Measurements from ENCODE around the gene HMGN1.

Gene HMGN1

DNA sequence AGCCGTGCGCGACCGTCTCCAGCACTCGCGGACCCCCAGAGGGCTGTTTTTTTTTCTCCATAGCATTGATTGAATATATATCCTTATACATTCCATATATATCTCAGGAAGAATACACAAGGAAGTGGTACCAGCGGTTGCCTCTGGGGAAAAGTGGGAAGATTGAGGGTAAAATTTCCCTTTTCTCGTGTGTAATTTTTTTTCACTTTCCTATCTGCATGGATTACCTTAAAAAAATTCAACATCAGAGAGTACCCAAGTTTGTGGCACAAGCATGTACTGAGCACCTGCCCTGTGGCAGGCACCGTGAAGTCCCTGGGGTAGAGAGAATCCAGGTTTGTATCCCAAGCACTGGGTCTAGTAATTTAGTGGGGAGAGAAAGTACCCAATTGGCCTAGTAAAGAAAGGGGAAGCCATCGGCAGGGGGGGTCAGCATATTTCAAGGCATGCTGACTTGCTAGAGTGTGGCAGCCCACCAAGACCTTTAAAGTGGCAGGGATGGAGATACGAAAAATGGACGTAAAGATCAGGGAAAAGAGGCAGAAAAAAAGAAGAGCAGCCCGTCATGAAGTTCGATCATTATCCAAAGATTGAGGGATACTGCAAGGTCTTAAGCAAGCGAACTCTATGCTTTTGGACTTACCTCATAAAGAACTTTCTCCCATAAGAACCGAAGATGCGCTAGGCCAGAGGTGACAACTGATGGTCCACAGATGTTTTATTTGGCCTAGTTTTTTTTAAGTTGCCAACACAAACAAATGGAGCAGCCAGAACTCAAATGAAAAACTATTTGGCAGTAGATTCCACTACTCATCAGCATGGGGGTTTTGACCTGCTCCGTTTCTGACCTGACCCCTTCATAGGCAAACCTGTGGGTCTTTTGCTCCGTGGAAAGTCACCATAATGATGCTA lies 1.5 kb upstream of the HMGN1 start:
- peak overlapping the region; percentile 55 for H3K4me3 ChIP-seq (ENCODE audit: low read depth, low read length)

DNA sequence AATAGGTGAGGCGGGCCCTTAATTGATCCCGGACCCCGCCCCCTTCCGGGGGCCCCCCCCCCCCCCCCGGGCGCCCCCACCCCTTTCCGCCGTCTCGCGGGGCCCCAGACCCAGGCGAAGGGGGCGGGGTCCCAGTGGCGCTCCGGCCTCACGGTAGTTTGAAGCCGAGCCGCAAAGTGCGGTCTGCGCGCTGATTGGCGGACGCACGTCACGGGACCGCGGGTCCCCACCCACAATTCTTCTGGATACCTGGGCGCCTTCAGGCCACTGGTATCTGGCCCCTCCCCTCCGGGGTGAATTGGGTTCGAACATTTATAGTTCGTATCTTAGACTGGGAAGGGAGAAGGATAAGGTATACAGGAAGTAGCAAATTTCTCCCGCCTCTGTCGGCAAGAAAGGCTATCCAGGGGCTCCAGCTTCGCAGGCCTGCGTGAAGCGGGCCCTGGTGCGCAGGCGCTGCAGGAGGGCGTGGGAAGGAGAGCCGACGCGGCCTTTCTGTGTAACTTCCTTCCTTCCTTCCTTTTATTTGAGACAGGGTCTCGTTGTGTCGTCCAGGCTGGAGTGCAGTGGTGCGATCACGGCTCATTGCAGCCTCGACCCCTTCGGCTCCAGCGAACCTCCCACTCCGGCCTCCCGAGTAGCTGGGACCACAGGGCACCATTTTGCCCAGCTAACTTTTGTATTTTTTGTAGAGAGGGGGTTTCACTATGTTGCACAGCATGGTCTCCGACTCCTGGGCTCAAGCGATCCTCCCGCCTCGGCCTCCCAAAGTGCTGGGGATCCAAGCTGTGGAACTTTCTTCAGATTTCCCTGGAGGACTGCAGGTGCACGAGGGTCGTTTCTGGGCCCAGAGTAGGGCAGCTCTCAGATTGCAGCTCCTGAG lies 564 bp upstream of the HMGN1 start:
- peak overlapping the region; percentile 55 for H3K4me3 ChIP-seq (ENCODE audit: low read depth, low read length)
- TF ChIP-seq, protein P1, sequence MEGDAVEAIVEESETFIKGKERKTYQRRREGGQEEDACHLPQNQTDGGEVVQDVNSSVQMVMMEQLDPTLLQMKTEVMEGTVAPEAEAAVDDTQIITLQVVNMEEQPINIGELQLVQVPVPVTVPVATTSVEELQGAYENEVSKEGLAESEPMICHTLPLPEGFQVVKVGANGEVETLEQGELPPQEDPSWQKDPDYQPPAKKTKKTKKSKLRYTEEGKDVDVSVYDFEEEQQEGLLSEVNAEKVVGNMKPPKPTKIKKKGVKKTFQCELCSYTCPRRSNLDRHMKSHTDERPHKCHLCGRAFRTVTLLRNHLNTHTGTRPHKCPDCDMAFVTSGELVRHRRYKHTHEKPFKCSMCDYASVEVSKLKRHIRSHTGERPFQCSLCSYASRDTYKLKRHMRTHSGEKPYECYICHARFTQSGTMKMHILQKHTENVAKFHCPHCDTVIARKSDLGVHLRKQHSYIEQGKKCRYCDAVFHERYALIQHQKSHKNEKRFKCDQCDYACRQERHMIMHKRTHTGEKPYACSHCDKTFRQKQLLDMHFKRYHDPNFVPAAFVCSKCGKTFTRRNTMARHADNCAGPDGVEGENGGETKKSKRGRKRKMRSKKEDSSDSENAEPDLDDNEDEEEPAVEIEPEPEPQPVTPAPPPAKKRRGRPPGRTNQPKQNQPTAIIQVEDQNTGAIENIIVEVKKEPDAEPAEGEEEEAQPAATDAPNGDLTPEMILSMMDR (IDR thresholded peaks at IDR 0.05; ENCODE audit: low read depth, low read length) = no peak

More for the DNA sequence above, 1.5 kb upstream of the HMGN1 start:
- TF ChIP-seq, protein P1 (IDR thresholded peaks at IDR 0.05; ENCODE audit: low read depth, low read length) = no peak

DNA sequence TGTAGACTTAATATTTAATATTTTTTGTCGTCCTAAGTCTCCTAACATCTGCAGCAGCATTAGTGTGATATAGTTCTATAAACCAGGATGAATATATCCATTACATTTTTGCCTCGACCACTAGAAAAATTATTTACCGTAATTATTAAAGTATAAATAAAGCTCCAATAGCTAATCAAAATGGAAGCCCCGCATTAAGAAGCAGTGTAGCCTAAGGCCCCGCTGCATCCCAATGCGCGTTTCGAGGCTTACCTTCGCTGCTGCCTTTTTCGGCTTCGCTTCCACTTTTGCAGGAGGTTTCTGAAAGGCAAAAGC lies 891 bp downstream of the HMGN1 start:
- H3K4me3 ChIP-seq (ENCODE audit: low read depth, low read length) = peak overlapping the region; percentile 90
- TF ChIP-seq, protein P1 (IDR thresholded peaks at IDR 0.05; ENCODE audit: low read depth, low read length) = no peak

DNA sequence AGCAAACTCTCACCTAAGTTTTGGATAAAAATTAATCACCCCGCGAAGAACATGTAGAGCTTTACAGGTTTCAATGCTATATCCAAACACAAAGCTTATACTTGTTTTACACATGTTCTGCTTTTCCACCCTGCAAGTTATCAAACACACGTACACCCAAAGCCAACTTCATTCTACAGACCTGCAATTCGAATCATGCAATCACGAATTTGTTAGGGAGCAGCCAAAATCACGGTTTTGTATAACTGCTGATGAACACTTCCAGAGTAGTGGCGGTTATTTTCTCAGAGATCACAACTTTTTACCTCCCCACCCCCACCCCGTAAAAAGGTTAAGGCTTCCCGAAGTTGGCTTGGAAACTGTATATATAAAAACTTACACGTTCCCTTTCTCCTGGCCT lies 1.4 kb downstream of the HMGN1 start:
- peak overlapping the region; percentile 90 for H3K4me3 ChIP-seq (ENCODE audit: low read depth, low read length)
- TF ChIP-seq, protein P1 (IDR thresholded peaks at IDR 0.05; ENCODE audit: low read depth, low read length) = no peak

DNA sequence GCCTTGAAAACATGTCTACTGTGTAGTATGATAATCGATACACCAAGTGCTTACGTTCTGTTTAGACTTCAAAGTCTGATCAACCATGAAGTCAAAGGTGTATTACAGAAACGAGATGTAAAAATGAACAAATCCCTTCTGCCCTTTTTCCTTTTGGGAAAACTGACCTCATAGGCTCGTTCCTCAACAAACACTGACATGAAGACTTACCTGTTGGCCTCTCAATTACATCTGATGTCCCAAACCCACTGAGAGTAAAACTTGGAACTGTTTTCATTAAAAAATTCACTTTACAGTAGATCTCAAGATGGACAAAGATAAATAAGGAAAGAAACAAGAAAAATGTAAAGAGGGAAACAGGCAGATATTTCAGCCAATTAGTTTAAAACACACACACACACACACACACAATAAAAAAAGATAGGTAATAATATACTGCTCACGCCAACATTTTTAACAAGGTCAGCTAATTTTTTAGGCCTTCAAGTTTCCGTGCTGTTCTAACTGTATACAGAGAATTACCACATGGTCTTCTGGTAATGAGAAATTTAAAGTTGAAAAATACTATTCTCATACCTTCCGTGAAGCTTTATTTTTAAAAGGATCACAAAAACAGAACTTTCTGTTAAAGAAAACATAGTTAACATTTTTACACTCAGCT lies 2.1 kb downstream of the HMGN1 start:
- H3K4me3 ChIP-seq (ENCODE audit: low read depth, low read length) = peak overlapping the region; percentile 90
- TF ChIP-seq, protein P1 (IDR thresholded peaks at IDR 0.05; ENCODE audit: low read depth, low read length) = no peak

DNA sequence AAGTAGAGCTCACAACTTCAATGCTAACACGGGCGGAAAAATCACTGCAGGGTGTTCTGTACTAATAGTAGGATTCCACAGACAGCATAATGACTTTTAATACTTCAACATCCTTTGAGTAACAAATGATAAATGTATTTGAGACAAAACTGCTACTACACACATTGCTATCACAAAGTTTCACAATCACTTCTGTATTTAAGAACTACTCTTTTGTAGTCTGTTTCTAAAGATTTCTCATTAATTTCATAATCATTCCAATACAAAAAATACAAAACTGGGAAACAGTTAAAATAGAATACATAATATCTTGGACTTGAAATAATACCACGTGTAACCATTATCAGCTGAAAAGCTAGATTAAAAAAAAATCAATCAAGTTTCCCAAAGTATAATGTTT lies 2.7 kb downstream of the HMGN1 start:
- H3K4me3 ChIP-seq (ENCODE audit: low read depth, low read length) = no peak overlapping the region; the same call in 1 of the 2 replicates

More for the DNA sequence above, 2.7 kb downstream of the HMGN1 start:
- TF ChIP-seq, protein P1 (IDR thresholded peaks at IDR 0.05; ENCODE audit: low read depth, low read length) = no peak
